ENCODE measurements around the gene CAT.

GRCh38 chr11:34509336-34509876 lies 70.7 kb downstream of the CAT start:
- no peak for TF ChIP-seq POLR2A (IDR thresholded peaks at IDR 0.05; ENCODE audit: low read length)
- TF ChIP-seq GATA1 (IDR thresholded peaks at IDR 0.05; ENCODE audit: low read depth, low read length) = no peak

Measured in erythroblast (primary cell).